Gastrocnemius medialis (tissue), 4 donors: ENCODE measurements around the gene TIGAR.

Source experiments
- CTCF ChIP-seq, 5 experiments: fragments of 450-650 bp in 3 of 5; fragments of 200-600 bp in 2 of 5; sonication (generic) in 2 of 5; IDR thresholded peaks in 4 of 5; conservative IDR thresholded peaks in 1 of 5; 1 replicate in 4 of 5; 2 replicates in 1 of 5; pipeline ENCODE4 v1.5.1; 2016 to 2019; ENCODE audit warnings: antibody characterized with exemption in 5 of 5, mild to moderate bottlenecking in 3 of 5, moderate library complexity in 3 of 5
- POLR2A ChIP-seq, 2 donors: fragments of 450-650 bp; IDR thresholded peaks; one replicate each; pipeline ENCODE4 v1.6.1; 2017; ENCODE audit warnings: antibody characterized with exemption in 2 of 2, mild to moderate bottlenecking in 2 of 2, moderate library complexity in 2 of 2

DNA sequence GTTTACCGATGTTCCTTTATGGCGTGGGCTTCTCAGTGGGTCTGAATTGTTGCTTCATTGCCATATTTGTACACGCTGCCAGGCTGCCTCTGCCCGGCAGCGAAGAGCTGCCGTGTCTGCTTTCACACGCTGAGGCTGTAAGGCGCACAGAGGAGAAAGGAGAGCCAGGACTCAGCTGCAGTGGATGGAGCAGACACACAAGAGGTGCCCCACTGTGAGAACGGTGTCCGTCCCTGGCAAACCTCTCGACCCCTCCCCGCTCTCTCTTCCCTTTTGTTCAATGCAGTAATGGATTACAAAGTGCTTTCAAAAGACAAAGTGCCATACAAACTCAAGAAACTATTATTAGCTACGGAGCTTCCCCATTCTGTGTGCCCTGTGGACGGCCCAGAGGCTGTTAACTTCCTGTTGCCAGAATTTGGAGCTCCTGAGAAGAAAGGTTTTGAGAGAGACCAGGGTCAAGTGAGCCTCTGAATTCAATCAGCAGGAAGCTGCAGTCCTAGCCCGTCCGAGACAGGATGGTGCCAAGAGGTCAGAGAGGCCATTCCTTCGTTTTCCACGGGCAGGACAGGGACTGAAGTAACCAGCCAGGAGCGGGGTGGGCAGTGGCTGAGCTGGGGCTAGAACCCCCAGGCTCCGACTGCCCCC, 31.7 kb upstream of the TIGAR start:
- TF ChIP-seq CTCF (IDR thresholded peaks at IDR 0.05 in 4 of 5, conservative IDR thresholded peaks at IDR 0.05 in 1 of 5) = no peak
- no peak for TF ChIP-seq POLR2A (IDR thresholded peaks at IDR 0.05)
